Lower lobe of right lung (tissue), 2 donors: ENCODE data around the gene ZMIZ1. TPM values are rescaled to one million over a fixed set of nuclear protein-coding genes. Genes with fewer than 3 reads are reported as not detected.

Experiments
- ATAC-seq, 2 donors: fragments of 200-7000 bp; cut with Tn5 transposase; one replicate each; pipeline ENCODE4 v1.9.1; 2020 to 2022; ENCODE audit warnings: mild to moderate bottlenecking in 2 of 2, moderate library complexity in 2 of 2
- DNase-seq: peaks from one replicate; pipeline ENCODE4 v3.0.0-alpha.2; 2020
- H3K27ac ChIP-seq: fragments of 200-600 bp; one replicate; pipeline ENCODE4 v1.8.0; 2022
- H3K27me3 ChIP-seq: fragments of 200-600 bp; one replicate; pipeline ENCODE4 v1.8.0; 2022; ENCODE audit warnings: low read depth
- H3K36me3 ChIP-seq: fragments of 200-600 bp; one replicate; pipeline ENCODE4 v1.8.0; 2022; ENCODE audit warnings: mild to moderate bottlenecking
- H3K4me1 ChIP-seq: fragments of 200-600 bp; one replicate; pipeline ENCODE4 v1.8.0; 2022
- H3K4me3 ChIP-seq: fragments of 200-600 bp; one replicate; pipeline ENCODE4 v1.8.0; 2022; ENCODE audit warnings: mild to moderate bottlenecking
- H3K9me3 ChIP-seq: fragments of 200-600 bp; one replicate; pipeline ENCODE4 v1.8.0; 2022
- CTCF ChIP-seq: fragments of 200-600 bp; IDR thresholded peaks from one replicate; pipeline ENCODE4 v1.8.0; 2022; ENCODE audit warnings: antibody characterized with exemption, mild to moderate bottlenecking
- intact Hi-C: fragments of 100-400 bp; cut with DNase I; formaldehyde crosslinking; loops from one replicate; pipeline ENCODE4 v1.11.0; 2022
- total RNA-seq: library from RNA; stranded (reverse); fragmentation: NEBNext Ultra II Directional; extraction: Animal tissue kit (Norgen Biotek cat#: 25700); gene quantifications from one replicate; pipeline ENCODE4 v1.2.1, GENCODE V29; 2021
- donor health status: DM: no; HTN: yes; CAD: no; lungs with severe emphysema.

Gene ZMIZ1
- total RNA-seq, 1 donor from 2014 or later, result 102 TPM

GRCh38 chr10:79129361-79129997 lies 60.7 kb downstream of the ZMIZ1 start:
- peak overlapping the region; percentile 27 for H3K27ac ChIP-seq
- DNase-seq, result no peak

GRCh38 chr10:79130255-79130654 lies 61.5 kb downstream of the ZMIZ1 start:
- Histone ChIP-seq H3K27ac (no peak overlapping the region), H3K36me3 (peaks cover 24% of the 10 kb centered on the region), H3K4me1 (peaks cover 81% of the 10 kb centered on the region), H3K27me3 (no peaks in the 10 kb centered on the region), H3K9me3 (no peaks in the 10 kb centered on the region), H3K4me3 (no peak overlapping the region)
- no peak for ATAC-seq
- intact Hi-C loops, result no loop called here
- DNase-seq, result no peak
- no peak for TF ChIP-seq CTCF

More at GRCh38 chr10:79129361-79129997, 60.7 kb downstream of the ZMIZ1 start:
- H3K4me3 ChIP-seq, result no peak overlapping the region
- H3K27me3 ChIP-seq, result no peaks in the 10 kb centered on the region
- TF ChIP-seq CTCF, result no peak
- peaks cover 32% of the 10 kb centered on the region for H3K36me3 ChIP-seq
- H3K9me3 ChIP-seq, result no peaks in the 10 kb centered on the region
- intact Hi-C loops, result no loop called here
- no peak for ATAC-seq
- H3K4me1 ChIP-seq, result peaks cover 79% of the 10 kb centered on the region

- intact Hi-C loops, result no loop called here
- no peaks in the 10 kb centered on the region for H3K27me3 ChIP-seq
- H3K36me3 ChIP-seq, result peaks cover 18% of the 10 kb centered on the region
- no peak for DNase-seq
- no peaks in the 10 kb centered on the region for H3K9me3 ChIP-seq
- no peak for ATAC-seq
- peaks cover 81% of the 10 kb centered on the region for H3K4me1 ChIP-seq
- no peak for TF ChIP-seq CTCF
- H3K4me3 ChIP-seq, result no peak overlapping the region
- H3K27ac ChIP-seq, result no peak overlapping the region
These were observed 62.1 kb downstream of the ZMIZ1 start for GRCh38 chr10:79130846-79131245.

- no peak for TF ChIP-seq CTCF
- Histone ChIP-seq H3K4me1 (peaks cover 81% of the 10 kb centered on the region), H3K36me3 (peaks cover 15% of the 10 kb centered on the region), H3K4me3 (no peak overlapping the region), H3K9me3 (no peaks in the 10 kb centered on the region), H3K27ac (no peak overlapping the region), H3K27me3 (no peaks in the 10 kb centered on the region)
- no peak for DNase-seq
- ATAC-seq, result no peak
- intact Hi-C loops, result no loop called here
These were observed 63.3 kb downstream of the ZMIZ1 start for GRCh38 chr10:79131836-79132631.

GRCh38 chr10:79132681-79133381 lies 64.1 kb downstream of the ZMIZ1 start:
- intact Hi-C loops, result no loop called here
- H3K27ac ChIP-seq, result no peak overlapping the region
- H3K4me1 ChIP-seq, result peaks cover 81% of the 10 kb centered on the region
- no peaks in the 10 kb centered on the region for H3K9me3 ChIP-seq
- H3K4me3 ChIP-seq, result no peak overlapping the region
- H3K27me3 ChIP-seq, result no peaks in the 10 kb centered on the region
- ATAC-seq (no peak), DNase-seq (no peak)
- no peak for TF ChIP-seq CTCF
- peaks cover 15% of the 10 kb centered on the region for H3K36me3 ChIP-seq
